Measurements from ENCODE around the gene APLF. TPM values are rescaled to one million over a fixed set of nuclear protein-coding genes. Genes with fewer than 3 reads are reported as not detected.

Gene APLF
- total RNA-seq, 8 experiments from 2014 or later: 1.8 to 3.9 (median 3.0) TPM

- H3K27ac ChIP-seq: no peak overlapping the region
- WGBS, 10 experiments: 34 to 83% (median 67%) methylated on average over 1 to 5 of the region's 5 CpGs
- no peak for ATAC-seq (replicated peaks in 6 of 8)
- H3K4me1 ChIP-seq (replicated peaks in 1 of 2): no peaks in the 10 kb centered on the region
- in situ Hi-C loops (cut with MboI; ENCODE audit: low pct_unique_long_range_greater_than_20kb in 2 of 9, low sequenced_read_pairs in 9 of 9, unreplicated experiment in 9 of 9): no loop called here
- H3K4me3 ChIP-seq: no peak overlapping the region
Observed at GRCh38 chr2:68612765-68613519, 145.6 kb downstream of the APLF start.

GRCh38 chr2:68620772-68621171, 153.4 kb downstream of the APLF start:
- Histone ChIP-seq H3K4me3 (no peak overlapping the region), H3K4me1 (replicated peaks in 1 of 2) (no peaks in the 10 kb centered on the region), H3K27ac (no peak overlapping the region)
- ATAC-seq (replicated peaks in 6 of 8): no peak
- in situ Hi-C loops (cut with MboI; ENCODE audit: low pct_unique_long_range_greater_than_20kb in 2 of 9, low sequenced_read_pairs in 9 of 9, unreplicated experiment in 9 of 9): no loop called here

GRCh38 chr2:68623820-68624219, 156.4 kb downstream of the APLF start:
- Histone ChIP-seq H3K4me3 (no peak overlapping the region), H3K4me1 (replicated peaks in 1 of 2) (no peaks in the 10 kb centered on the region), H3K27ac (no peak overlapping the region)
- in situ Hi-C loops (cut with MboI; ENCODE audit: low pct_unique_long_range_greater_than_20kb in 2 of 9, low sequenced_read_pairs in 9 of 9, unreplicated experiment in 9 of 9): no loop called here
- WGBS, 10 experiments: 23 to 95% (median 83%) methylated on average over 2 to 6 of the region's 6 CpGs; no CpG with 5 or more reads in 1 of the 10 experiments
- ATAC-seq (replicated peaks in 6 of 8): no peak

- 57 to 85% (median 80%) methylated on average over 1 to 2 of the region's 3 CpGs; no CpG with 5 or more reads in 3 of the 10 experiments for WGBS, 10 experiments
- no peak for ATAC-seq (replicated peaks in 6 of 8)
- no peak overlapping the region for H3K27ac ChIP-seq
- H3K4me1 ChIP-seq (replicated peaks in 1 of 2): no peaks in the 10 kb centered on the region
- no peak overlapping the region for H3K4me3 ChIP-seq
- in situ Hi-C loops (cut with MboI; ENCODE audit: low pct_unique_long_range_greater_than_20kb in 2 of 9, low sequenced_read_pairs in 9 of 9, unreplicated experiment in 9 of 9): no loop called here
Observed at GRCh38 chr2:68627615-68628014, 160.2 kb downstream of the APLF start.

Other genes with a start within 250 kb of the APLF start
- 10 to 100 TPM; 26.4 to 55.1 (median 39.6) TPM for gene PPP3R1, start 215.1 kb upstream of the APLF start, total RNA-seq
- gene CNRIP1, start 147.6 kb upstream of the APLF start, total RNA-seq: 10 to 100 TPM; 16.9 to 59.1 (median 40.2) TPM
- gene PLEK, start 102.3 kb upstream of the APLF start, total RNA-seq: 1 to 10 TPM in 2 of 8 experiments, under 1 TPM in 5, not detected in 1; 0.17 to 1.6 (median 0.87) TPM
- gene FBXO48, start 291 bp upstream of the APLF start, total RNA-seq: 1 to 10 TPM in 3 of 8 experiments, under 1 TPM in 5; 0.54 to 1.5 (median 0.82) TPM
- gene PROKR1, start 176.0 kb downstream of the APLF start, total RNA-seq: 1 to 10 TPM in 1 of 8 experiments, under 1 TPM in 5, not detected in 2; 0.10 to 3.9 (median 0.23) TPM

All from motor neuron (in vitro differentiated cells).